Liver (tissue), 9 donors: ENCODE measurements around the gene IGF1R. TPM values are rescaled to one million over a fixed set of nuclear protein-coding genes. Genes with fewer than 3 reads are reported as not detected.
A peak's percentile ranks its signal among the peaks of the same experiment; 100 is the strongest.

Experiments
- DNase-seq: peaks from one replicate; pipeline ENCODE4 v3.0.0-alpha.2; 2017; ENCODE audit warnings: low spot score
- H3K27ac ChIP-seq, 2 donors: one replicate each; pipeline ENCODE4 v1.7.0; 2013; ENCODE audit warnings: inconsistent platforms in 2 of 2, low read length in 2 of 2, control low read depth in 1 of 2, low read depth in 1 of 2, mild to moderate bottlenecking in 1 of 2
- H3K27me3 ChIP-seq, 4 donors: one replicate each; pipeline versions ENCODE4 v1.6.1 to v1.7.0; 2013; ENCODE audit warnings: low read length in 3 of 4, inconsistent platforms in 1 of 4, mild to moderate bottlenecking in 1 of 4, moderate library complexity in 1 of 4; ENCODE audit not compliant: control insufficient read depth in 4 of 4, insufficient read depth in 4 of 4
- H3K36me3 ChIP-seq, 4 donors: one replicate each; pipeline versions ENCODE4 v1.6.1 to v1.7.0; 2013; ENCODE audit warnings: low read length in 3 of 4, mild to moderate bottlenecking in 3 of 4, low read depth in 1 of 4, moderate library complexity in 1 of 4; ENCODE audit not compliant: control insufficient read depth in 4 of 4, insufficient read depth in 3 of 4
- H3K4me1 ChIP-seq, 4 donors: one replicate each; pipeline versions ENCODE4 v1.6.1 to v1.7.0; 2013; ENCODE audit warnings: low read length in 3 of 4, mild to moderate bottlenecking in 3 of 4, moderate library complexity in 1 of 4; ENCODE audit not compliant: control insufficient read depth in 4 of 4, insufficient read depth in 4 of 4
- H3K4me3 ChIP-seq, 3 donors: one replicate each; pipeline versions ENCODE4 v1.6.1 to v1.7.0; 2013; ENCODE audit warnings: low read length in 3 of 3, control low read depth in 1 of 3, low read depth in 1 of 3, mild to moderate bottlenecking in 1 of 3
- H3K9ac ChIP-seq, 2 donors: one replicate each; pipeline ENCODE4 v1.7.0; 2013; ENCODE audit warnings: low read length in 2 of 2, mild to moderate bottlenecking in 2 of 2, moderate library complexity in 2 of 2, control low read depth in 1 of 2, low read depth in 1 of 2
- H3K9me3 ChIP-seq, 4 donors: one replicate each; pipeline versions ENCODE4 v1.6.1 to v1.7.0; 2013; ENCODE audit warnings: low read length in 3 of 4; ENCODE audit not compliant: control insufficient read depth in 4 of 4
- ATF3 ChIP-seq: IDR thresholded peaks from 2 replicates; pipeline ENCODE4 v1.6.1; 2016; ENCODE audit warnings: antibody characterized with exemption
- CTCF ChIP-seq: fragments of 150-350 bp; IDR thresholded peaks from 2 replicates; pipeline ENCODE4 v1.5.1; 2017; ENCODE audit warnings: improper control_type of control experiment, low read depth, low read length; ENCODE audit not compliant: missing input control
- EGR1 ChIP-seq, 2 donors: IDR thresholded peaks; 2 replicates each; pipeline ENCODE4 v1.6.1; 2016 to 2018; ENCODE audit warnings: antibody characterized with exemption in 2 of 2, low read depth in 2 of 2
- FOXA1 ChIP-seq: IDR thresholded peaks from 2 replicates; pipeline ENCODE4 v1.6.1; 2016; ENCODE audit warnings: antibody characterized with exemption
- FOXA2 ChIP-seq: IDR thresholded peaks from 2 replicates; pipeline ENCODE4 v1.6.1; 2016; ENCODE audit warnings: antibody characterized with exemption
- GABPA ChIP-seq, 2 donors: IDR thresholded peaks in 1 of 2; conservative IDR thresholded peaks in 1 of 2; 2 replicates each; pipeline ENCODE4 v1.6.1; 2016; ENCODE audit warnings: antibody characterized with exemption in 2 of 2, mild to moderate bottlenecking in 1 of 2, moderate library complexity in 1 of 2
- HNF4A ChIP-seq, 2 donors: conservative IDR thresholded peaks; 2 replicates each; pipeline ENCODE4 v1.6.1; 2016; ENCODE audit warnings: antibody characterized with exemption in 2 of 2, mild to moderate bottlenecking in 2 of 2
- HNF4G ChIP-seq: IDR thresholded peaks from 2 replicates; pipeline ENCODE4 v1.6.1; 2016; ENCODE audit warnings: antibody characterized with exemption
- JUND ChIP-seq, 2 donors: IDR thresholded peaks; 2 replicates each; pipeline ENCODE4 v1.6.1; 2016; ENCODE audit warnings: antibody characterized with exemption in 2 of 2
- NR2F2 ChIP-seq: IDR thresholded peaks from 2 replicates; pipeline ENCODE4 v1.6.1; 2016; ENCODE audit warnings: antibody characterized with exemption
- RAD21 ChIP-seq, 2 donors: IDR thresholded peaks; 2 replicates each; pipeline ENCODE4 v1.6.1; 2016; ENCODE audit warnings: antibody characterized with exemption in 2 of 2, mild to moderate bottlenecking in 2 of 2
- REST ChIP-seq: IDR thresholded peaks from 2 replicates; pipeline ENCODE4 v1.6.1; 2016; ENCODE audit warnings: antibody characterized with exemption, mild to moderate bottlenecking
- RXRA ChIP-seq, 2 donors: IDR thresholded peaks; 2 replicates each; pipeline ENCODE4 v1.6.1; 2017 to 2018; ENCODE audit warnings: antibody characterized with exemption in 2 of 2, mild to moderate bottlenecking in 1 of 2
- SP1 ChIP-seq: IDR thresholded peaks from 2 replicates; pipeline ENCODE4 v1.6.1; 2018; ENCODE audit warnings: antibody characterized with exemption, mild to moderate bottlenecking
- TAF1 ChIP-seq: conservative IDR thresholded peaks from 2 replicates; pipeline ENCODE4 v1.6.1; 2016; ENCODE audit warnings: antibody characterized with exemption, mild to moderate bottlenecking
- YY1 ChIP-seq: IDR thresholded peaks from 2 replicates; pipeline ENCODE4 v1.6.1; 2016; ENCODE audit warnings: antibody characterized with exemption, mild to moderate bottlenecking
- WGBS: extraction: QIAGEN DNeasy Blood & Tissue Kit; methylation state at CpG from one replicate; pipeline ENCODE4 v1.1.7; 2013; 5-methylcytosine and 5-hydroxymethylcytosine counted together
- polyA plus RNA-seq, 2 donors: library from polyadenylated mRNA; stranded (reverse) in 1 of 2; unstranded in 1 of 2; fragments of 200-250 nt in 1 of 2; fragments of >200 nt in 1 of 2; fragmentation: Nextera tagmentation in 1 of 2; extraction: Ambion mirVana in 1 of 2; gene quantifications; one replicate each; pipeline versions ENCODE4 v1.2.1 to v1.2.3, GENCODE V29; 2013 to 2015
- total RNA-seq, 2 donors: library from RNA; depleted of rRNA; stranded (reverse); fragments of >200 nt; gene quantifications; one replicate each; pipeline ENCODE4 v1.2.3, GENCODE V29; 2014
- TF ChIP-seq, protein P1 (sequence below): IDR thresholded peaks from 2 replicates; pipeline ENCODE4 v1.6.1; 2016; ENCODE audit warnings: antibody characterized with exemption
- TF ChIP-seq, protein P2 (sequence below): IDR thresholded peaks from 2 replicates; pipeline ENCODE4 v1.6.1; 2016; ENCODE audit warnings: antibody characterized with exemption
- donor health status: healthy.
- donor health status: healthy.
- donor health status: healthy.
- donor health status: healthy.
- donor health status: healthy.

The IGF1R gene
- total and polyA plus RNA-seq, 4 donors: 0.69 to 10.3 (median 3.2) TPM

DNA sequence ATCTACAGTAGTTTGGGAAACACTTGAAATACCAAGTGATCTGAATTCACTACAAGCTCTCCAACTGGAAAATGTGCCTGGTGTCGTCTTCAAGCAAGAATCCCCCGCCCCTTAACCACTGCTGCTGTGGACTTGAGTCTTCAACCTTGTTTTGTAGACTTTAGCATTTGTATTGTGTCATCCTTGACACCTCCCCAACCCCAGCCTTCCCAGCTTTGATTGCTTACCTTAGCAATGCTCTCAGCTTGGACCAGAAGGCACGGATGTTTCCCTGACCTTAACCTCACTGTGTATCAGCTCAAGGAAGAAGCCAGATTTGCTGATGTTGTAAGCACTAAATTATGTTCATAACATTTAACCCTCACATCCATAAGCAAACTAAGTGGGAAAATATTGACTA is 146.4 kb downstream of the IGF1R start:
- Histone ChIP-seq H3K36me3 (no peaks in the 10 kb centered on the region), H3K4me1 (no peaks in the 10 kb centered on the region), H3K27me3 (peaks cover 0 to 6% (median 0%) of the 10 kb centered on the region in 4 donors), H3K27ac (no peak overlapping the region), H3K9me3 (no peaks in the 10 kb centered on the region), H3K4me3 (no peak overlapping the region), H3K9ac (no peak overlapping the region)
- DNase-seq: no peak
- TF ChIP-seq YY1 (no peak), NR2F2 (peak; percentile 60)
- 31% methylated on average over 3 of the region's 3 CpGs for WGBS

GRCh38 chr15:98795980-98796379 is 147.6 kb downstream of the IGF1R start:
- Histone ChIP-seq H3K27me3 (peaks cover 0 to 6% (median 0%) of the 10 kb centered on the region in 4 donors), H3K9ac (no peak overlapping the region), H3K36me3 (no peaks in the 10 kb centered on the region), H3K27ac (no peak overlapping the region), H3K4me3 (no peak overlapping the region), H3K9me3 (no peaks in the 10 kb centered on the region), H3K4me1 (peaks cover 0 to 4% (median 0%) of the 10 kb centered on the region in 4 donors)
- WGBS: 79% methylated on average over 10 of the region's 10 CpGs
- no peak for DNase-seq
- TF ChIP-seq, protein P1, sequence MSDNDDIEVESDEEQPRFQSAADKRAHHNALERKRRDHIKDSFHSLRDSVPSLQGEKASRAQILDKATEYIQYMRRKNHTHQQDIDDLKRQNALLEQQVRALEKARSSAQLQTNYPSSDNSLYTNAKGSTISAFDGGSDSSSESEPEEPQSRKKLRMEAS: no peak
- no peak for TF ChIP-seq ATF3
- no peak for TF ChIP-seq NR2F2
- no peak for TF ChIP-seq CTCF
- TF ChIP-seq RXRA (IDR thresholded peaks at IDR 0.05): no peak
- no peak for TF ChIP-seq EGR1 (IDR thresholded peaks at IDR 0.05; ENCODE audit: low read depth in 2 of 2)
- TF ChIP-seq REST: no peak
- no peak for TF ChIP-seq SP1
- no peak for TF ChIP-seq HNF4A (conservative IDR thresholded peaks at IDR 0.05)
- TF ChIP-seq GABPA (IDR thresholded peaks at IDR 0.05 in 1 of 2, conservative IDR thresholded peaks at IDR 0.05 in 1 of 2): no peak
- TF ChIP-seq YY1: no peak
- TF ChIP-seq FOXA2: no peak
- no peak for TF ChIP-seq HNF4G
- TF ChIP-seq FOXA1: no peak
- no peak for TF ChIP-seq TAF1
- TF ChIP-seq RAD21 (IDR thresholded peaks at IDR 0.05): no peak
- TF ChIP-seq, protein P2, sequence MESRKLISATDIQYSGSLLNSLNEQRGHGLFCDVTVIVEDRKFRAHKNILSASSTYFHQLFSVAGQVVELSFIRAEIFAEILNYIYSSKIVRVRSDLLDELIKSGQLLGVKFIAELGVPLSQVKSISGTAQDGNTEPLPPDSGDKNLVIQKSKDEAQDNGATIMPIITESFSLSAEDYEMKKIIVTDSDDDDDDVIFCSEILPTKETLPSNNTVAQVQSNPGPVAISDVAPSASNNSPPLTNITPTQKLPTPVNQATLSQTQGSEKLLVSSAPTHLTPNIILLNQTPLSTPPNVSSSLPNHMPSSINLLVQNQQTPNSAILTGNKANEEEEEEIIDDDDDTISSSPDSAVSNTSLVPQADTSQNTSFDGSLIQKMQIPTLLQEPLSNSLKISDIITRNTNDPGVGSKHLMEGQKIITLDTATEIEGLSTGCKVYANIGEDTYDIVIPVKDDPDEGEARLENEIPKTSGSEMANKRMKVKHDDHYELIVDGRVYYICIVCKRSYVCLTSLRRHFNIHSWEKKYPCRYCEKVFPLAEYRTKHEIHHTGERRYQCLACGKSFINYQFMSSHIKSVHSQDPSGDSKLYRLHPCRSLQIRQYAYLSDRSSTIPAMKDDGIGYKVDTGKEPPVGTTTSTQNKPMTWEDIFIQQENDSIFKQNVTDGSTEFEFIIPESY: no peak
- no peak for TF ChIP-seq JUND (IDR thresholded peaks at IDR 0.05)
